ENCODE results near the gene FGF22. TPM values are rescaled to one million over a fixed set of nuclear protein-coding genes. Genes with fewer than 3 reads are reported as not detected.

Gene FGF22
- total and polyA plus RNA-seq, 2 of the 13 experiments (the other 11 are each of a cell fraction or from before 2014, with no cell fraction given) = 0.24 TPM; not detected in 1

- Histone ChIP-seq H4K20me1 (ENCODE audit: insufficient read depth, low read length) (no peaks in the 10 kb centered on the region), H3K9ac (ENCODE audit: insufficient read depth, low read depth, low read length) (no peak overlapping the region), H2AFZ (ENCODE audit: low read length) (no peak overlapping the region), H3K79me2 (ENCODE audit: insufficient read depth, low read length) (no peaks in the 10 kb centered on the region), H3K9me3 (ENCODE audit: low read length) (no peaks in the 10 kb centered on the region), H3K4me3 (replicated peaks in 1 of 3; ENCODE audit: insufficient read depth in 1 of 3, low read depth in 2 of 3, low read length in 3 of 3) (no peak overlapping the region), H3K27me3 (ENCODE audit: control insufficient read depth in 1 of 2, insufficient read depth in 2 of 2, low read length in 2 of 2) (no peaks in the 10 kb centered on the region), H3K4me1 (ENCODE audit: insufficient read depth, low read length) (no peaks in the 10 kb centered on the region), H3K4me2 (ENCODE audit: low read depth, low read length) (no peak overlapping the region), H3K36me3 (replicated peaks in 1 of 2; ENCODE audit: control insufficient read depth in 1 of 2, insufficient read depth in 2 of 2, low read length in 2 of 2) (peaks cover 10 to 33% of the 10 kb centered on the region in 2 experiments), H3K27ac (ENCODE audit: extremely low read length, insufficient read depth, low read length) (no peak overlapping the region)
- no TSS peak for BruUV-seq (replicated peaks)
- TF ChIP-seq, protein P1, sequence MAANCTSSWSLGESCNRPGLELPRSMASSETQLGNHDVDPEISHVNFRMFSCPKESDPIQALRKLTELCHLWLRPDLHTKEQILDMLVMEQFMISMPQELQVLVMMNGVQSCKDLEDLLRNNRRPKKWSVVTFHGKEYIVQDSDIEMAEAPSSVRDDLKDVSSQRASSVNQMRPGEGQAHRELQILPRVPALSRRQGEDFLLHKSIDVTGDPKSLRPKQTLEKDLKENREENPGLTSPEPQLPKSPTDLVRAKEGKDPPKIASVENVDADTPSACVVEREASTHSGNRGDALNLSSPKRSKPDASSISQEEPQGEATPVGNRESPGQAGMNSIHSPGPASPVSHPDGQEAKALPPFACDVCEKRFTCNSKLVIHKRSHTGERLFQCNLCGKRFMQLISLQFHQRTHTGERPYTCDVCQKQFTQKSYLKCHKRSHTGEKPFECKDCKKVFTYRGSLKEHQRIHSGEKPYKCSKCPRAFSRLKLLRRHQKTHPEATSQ (CRISPR knock-in tag; IDR thresholded peaks at IDR 0.05; ENCODE audit: borderline replicate concordance) = no peak
- TF ChIP-seq ATM (IDR thresholded peaks at IDR 0.05; ENCODE audit: borderline replicate concordance) (no peak), ZNF160 (CRISPR knock-in tag; IDR thresholded peaks at IDR 0.05) (no peak), RBFOX2 (IDR thresholded peaks at IDR 0.05; ENCODE audit: low read depth, low read length) (peak; percentile 48; the same call in 1 of the 2 replicates), CCAR2 (optimal IDR thresholded peaks at IDR 0.05; ENCODE audit: low read depth, low read length) (no peak), MTA1 (CRISPR knock-in tag; IDR thresholded peaks at IDR 0.05; ENCODE audit: borderline replicate concordance) (no peak), ISL2 (CRISPR knock-in tag; IDR thresholded peaks at IDR 0.05) (no peak), HMG20B (CRISPR knock-in tag; conservative IDR thresholded peaks at IDR 0.05) (no peak)
- CTCF ChIA-PET (ENCODE audit: low intra/inter-chr PET ratio, low total read pairs) = no interaction called here
- ATAC-seq = no peak
- in situ Hi-C loops (cut with HindIII; ENCODE audit: extremely low pct_ligation_motif_present, low pct_unique_long_range_greater_than_20kb) (no loop called here), intact Hi-C loops (cut with micrococcal nuclease; ENCODE audit: unreplicated experiment) (no loop called here)
- POLR2A ChIA-PET = no interaction called here
- no peak for DNase-seq (ENCODE audit: low spot score)
- WGBS (ENCODE audit: low lambda C conversion rate) = 100% methylated on average over 17 of the region's 47 CpGs
- FAIRE-seq = no peak
Measured at GRCh38 chr19:619286-620002, 20.2 kb upstream of the FGF22 start.
